H9 (cell line): ENCODE measurements around the gene FARS2. TPM values are rescaled to one million over a fixed set of nuclear protein-coding genes. Genes with fewer than 3 reads are reported as not detected.

Experiments
- DNase-seq: peaks from one replicate; pipeline ENCODE4 v3.0.0-alpha.2; 2017
- H2AFZ ChIP-seq: one replicate; pipeline ENCODE4 v1.6.1; 2013; ENCODE audit warnings: mild to moderate bottlenecking, low read length, control low read depth, moderate library complexity
- H2AK5ac ChIP-seq: 2 replicates; pipeline ENCODE4 v1.6.1; 2013; ENCODE audit warnings: low read length, control low read depth, mixed read lengths; ENCODE audit not compliant: insufficient read length
- H2BK120ac ChIP-seq: one replicate; pipeline ENCODE4 v1.6.1; 2013; ENCODE audit warnings: low read depth, mild to moderate bottlenecking, low read length, control low read depth, inconsistent platforms; ENCODE audit not compliant: poor library complexity, severe bottlenecking
- H2BK12ac ChIP-seq: 2 replicates; pipeline ENCODE4 v1.6.1; 2013; ENCODE audit warnings: low read length, control low read depth, mixed read lengths, low read depth; ENCODE audit not compliant: insufficient read length
- H2BK15ac ChIP-seq: 2 replicates; pipeline ENCODE4 v1.6.1; 2013; ENCODE audit warnings: low read depth, low read length, control low read depth
- H2BK20ac ChIP-seq: one replicate; pipeline ENCODE4 v1.6.1; 2013; ENCODE audit warnings: low read depth, mild to moderate bottlenecking, low read length, control low read depth, inconsistent platforms; ENCODE audit not compliant: poor library complexity, severe bottlenecking
- H2BK5ac ChIP-seq: 2 replicates; pipeline ENCODE4 v1.6.1; 2013; ENCODE audit warnings: low read length, control low read depth, mixed read lengths; ENCODE audit not compliant: insufficient read length
- H3K14ac ChIP-seq: 2 replicates; pipeline ENCODE4 v1.6.1; 2013; ENCODE audit warnings: low read length, control low read depth; ENCODE audit not compliant: insufficient read depth
- H3K18ac ChIP-seq: 2 replicates; pipeline ENCODE4 v1.6.1; 2013; ENCODE audit warnings: low read depth, mild to moderate bottlenecking, mixed read lengths, low read length, control low read depth; ENCODE audit not compliant: insufficient read length
- H3K23ac ChIP-seq: 2 replicates; pipeline ENCODE4 v1.6.1; 2013; ENCODE audit warnings: low read length, control low read depth, mixed read lengths, low read depth; ENCODE audit not compliant: insufficient read length
- H3K23me2 ChIP-seq: 2 replicates; pipeline ENCODE4 v1.6.1; 2013; ENCODE audit warnings: low read depth, mild to moderate bottlenecking, mixed read lengths, low read length, control low read depth; ENCODE audit not compliant: insufficient read length, poor library complexity, severe bottlenecking
- H3K27ac ChIP-seq: 2 replicates; pipeline ENCODE4 v1.5.1; 2013; ENCODE audit warnings: low read length, control low read depth, mixed read lengths, low read depth; ENCODE audit not compliant: insufficient read length
- H3K27me3 ChIP-seq: 2 replicates; pipeline ENCODE4 v1.6.1; 2013; ENCODE audit warnings: low read length, control low read depth, inconsistent platforms; ENCODE audit not compliant: insufficient read depth
- H3K4ac ChIP-seq: 2 replicates; pipeline ENCODE4 v1.6.1; 2013; ENCODE audit warnings: low read depth, mild to moderate bottlenecking, control low read depth, inconsistent platforms, low read length, moderate library complexity
- H3K4me1 ChIP-seq: 2 replicates; pipeline ENCODE4 v1.6.1; 2013; ENCODE audit warnings: low read length, control low read depth, inconsistent platforms; ENCODE audit not compliant: insufficient read depth
- H3K4me2 ChIP-seq: 2 replicates; pipeline ENCODE4 v1.6.1; 2013; ENCODE audit warnings: low read length, control low read depth, mixed read lengths; ENCODE audit not compliant: insufficient read length, insufficient read depth
- H3K56ac ChIP-seq: 2 replicates; pipeline ENCODE4 v1.6.1; 2013; ENCODE audit warnings: low read depth, mild to moderate bottlenecking, mixed read lengths, low read length, control low read depth; ENCODE audit not compliant: insufficient read length
- H3K79me1 ChIP-seq: 2 replicates; pipeline ENCODE4 v1.6.1; 2013; ENCODE audit warnings: low read depth, mild to moderate bottlenecking, moderate library complexity, low read length, control low read depth, inconsistent platforms; ENCODE audit not compliant: insufficient read depth, poor library complexity, severe bottlenecking
- H3K79me2 ChIP-seq: 2 replicates; pipeline ENCODE4 v1.6.1; 2013; ENCODE audit warnings: low read length, control low read depth, inconsistent platforms; ENCODE audit not compliant: insufficient read depth
- H3K9ac ChIP-seq: 2 replicates; pipeline ENCODE4 v1.6.1; 2013; ENCODE audit warnings: low read length, control low read depth, mixed read lengths; ENCODE audit not compliant: insufficient read length; ENCODE audit errors: extremely low read depth
- H3K9me3 ChIP-seq: one replicate; pipeline ENCODE4 v1.6.1; 2013; ENCODE audit warnings: low read depth, low read length, inconsistent platforms; ENCODE audit not compliant: control insufficient read depth
- H3T11ph ChIP-seq: one replicate; pipeline ENCODE4 v1.6.1; 2013; ENCODE audit warnings: mild to moderate bottlenecking, low read length, control low read depth, inconsistent platforms
- H4K20me1 ChIP-seq: one replicate; pipeline ENCODE4 v1.6.1; 2013; ENCODE audit not compliant: control insufficient read depth, insufficient read length, insufficient read depth
- H4K5ac ChIP-seq: 2 replicates; pipeline ENCODE4 v1.6.1; 2013; ENCODE audit warnings: low read depth, mild to moderate bottlenecking, mixed read lengths, low read length, control low read depth; ENCODE audit not compliant: insufficient read length
- H4K8ac ChIP-seq: replicated peaks from 2 replicates; pipeline ENCODE4 v1.6.1; 2013; ENCODE audit warnings: low read length, control low read depth, mixed read lengths, low read depth; ENCODE audit not compliant: insufficient read length
- H4K91ac ChIP-seq: 2 replicates; pipeline ENCODE4 v1.6.1; 2013; ENCODE audit warnings: low read depth, mild to moderate bottlenecking, moderate library complexity, mixed read lengths, low read length, control low read depth; ENCODE audit not compliant: insufficient read length
- H3K27ac Mint-ChIP-seq, 3 experiments: 2 replicates in 2 of 3; 3 replicates in 1 of 3; pipeline ENCODE4 v1.8.0; 2020 to 2021; ENCODE audit warnings: mixed read lengths in 3 of 3, mild to moderate bottlenecking in 1 of 3, moderate library complexity in 1 of 3
- H3K27me3 Mint-ChIP-seq: 2 replicates; pipeline ENCODE4 v1.8.0; 2021; ENCODE audit warnings: low read depth, mild to moderate bottlenecking, moderate library complexity, mixed read lengths
- H3K36me3 Mint-ChIP-seq, 3 experiments: 2 replicates in 2 of 3; 3 replicates in 1 of 3; pipeline ENCODE4 v1.8.0; 2020 to 2021; ENCODE audit warnings: low read depth in 3 of 3, mixed read lengths in 3 of 3; ENCODE audit not compliant: insufficient read depth in 1 of 3
- H3K4me1 Mint-ChIP-seq, 2 experiments: 2 replicates each; pipeline ENCODE4 v1.8.0; 2020; ENCODE audit warnings: mixed read lengths in 2 of 2
- H3K4me3 Mint-ChIP-seq, 2 experiments: 2 replicates in 1 of 2; 3 replicates in 1 of 2; pipeline ENCODE4 v1.8.0; 2020 to 2021; ENCODE audit warnings: mild to moderate bottlenecking in 2 of 2, mixed read lengths in 2 of 2, moderate library complexity in 1 of 2
- H3K9me3 Mint-ChIP-seq, 2 experiments: 2 replicates in 1 of 2; 3 replicates in 1 of 2; pipeline ENCODE4 v1.8.0; 2020; ENCODE audit warnings: mild to moderate bottlenecking in 2 of 2, mixed read lengths in 2 of 2, moderate library complexity in 1 of 2
- CTCF ChIP-seq: fragments of 200-600 bp; sonication (generic); conservative IDR thresholded peaks from 3 replicates; pipeline ENCODE4 v1.8.0; 2021; ENCODE audit warnings: antibody characterized with exemption, mild to moderate bottlenecking
- WGBS: extraction: QIAGEN DNeasy Blood & Tissue Kit; methylation state at CpG from one replicate; pipeline ENCODE4 v1.1.7; 2013; ENCODE audit warnings: missing lambda C conversion rate, low lambda C conversion rate, mixed read lengths; ENCODE audit not compliant: insufficient read length; ENCODE audit errors: extremely low coverage; 5-methylcytosine and 5-hydroxymethylcytosine counted together
- total RNA-seq: library from RNA; stranded (reverse); gene quantifications from 2 replicates; pipeline ENCODE4 v1.2.1, GENCODE V29; 2021

FARS2 gene
- total RNA-seq, 1 experiment from 2014 or later: 8.5 TPM

GRCh38 chr6:5710516-5710915 lies 449.2 kb downstream of the FARS2 start:
- H2BK120ac ChIP-seq: no peak overlapping the region
- no peak overlapping the region for H3K9ac ChIP-seq
- no peak overlapping the region for H2BK20ac ChIP-seq
- H4K20me1 ChIP-seq: no peaks in the 10 kb centered on the region
- H3K27ac ChIP-seq: no peak overlapping the region
- H3K18ac ChIP-seq: no peak overlapping the region
- H3K79me1 ChIP-seq: no peaks in the 10 kb centered on the region
- no peak overlapping the region for H3K4ac ChIP-seq
- no peak overlapping the region for H3K23ac ChIP-seq
- H4K5ac ChIP-seq: no peak overlapping the region
- TF ChIP-seq CTCF: no peak
- H2BK12ac ChIP-seq: no peak overlapping the region
- no peak overlapping the region for H3K56ac ChIP-seq
- H3T11ph ChIP-seq: no peak overlapping the region
- no peak overlapping the region for H3K27ac Mint-ChIP-seq
- no peak overlapping the region for H4K91ac ChIP-seq
- H3K23me2 ChIP-seq: no peaks in the 10 kb centered on the region
- no peaks in the 10 kb centered on the region for H3K9me3 Mint-ChIP-seq
- H3K79me2 ChIP-seq: no peaks in the 10 kb centered on the region
- peaks cover 32 to 36% of the 10 kb centered on the region in 2 experiments for H3K4me1 Mint-ChIP-seq
- no peak overlapping the region for H3K4me2 ChIP-seq
- H2AFZ ChIP-seq: no peak overlapping the region
- no peak for DNase-seq
- no CpG with 5 or more reads among the region's 14 CpGs for WGBS
- H3K27me3 Mint-ChIP-seq: peaks cover 5% of the 10 kb centered on the region
- no peak overlapping the region for H4K8ac ChIP-seq
- no peaks in the 10 kb centered on the region for H3K27me3 ChIP-seq
- H3K36me3 Mint-ChIP-seq: peaks cover 0 to 4% (median 0%) of the 10 kb centered on the region in 3 experiments; a peak in 3 of 7 replicates
- H2BK15ac ChIP-seq: no peak overlapping the region
- no peak overlapping the region for H3K14ac ChIP-seq
- H3K9me3 ChIP-seq: no peaks in the 10 kb centered on the region
- H2BK5ac ChIP-seq: no peak overlapping the region
- H3K4me3 Mint-ChIP-seq: no peak overlapping the region
- peaks cover 7% of the 10 kb centered on the region; the same call in 1 of the 2 replicates for H3K4me1 ChIP-seq
- H2AK5ac ChIP-seq: no peak overlapping the region
